Measurements from ENCODE around the gene ABCC8. TPM values are rescaled to one million over a fixed set of nuclear protein-coding genes. Genes with fewer than 3 reads are reported as not detected.

Gene ABCC8
- total RNA-seq, 4 donors from 2014 or later, result 0.23 to 1.9 (median 0.62) TPM; not detected in 1

- Histone ChIP-seq H3K27ac (no peak overlapping the region), H3K9me3 (no peaks in the 10 kb centered on the region), H3K4me1 (no peaks in the 10 kb centered on the region), H3K4me3 (no peak overlapping the region), H3K36me3 (no peaks in the 10 kb centered on the region), H3K27me3 (peaks cover 27% of the 10 kb centered on the region)
- no CpG with 5 or more reads among the region's 12 CpGs for WGBS, 2 donors (ENCODE audit: low coverage in 1 of 2)
- no peak for TF ChIP-seq POLR2A (IDR thresholded peaks at IDR 0.05)
- ATAC-seq, result no peak
These were observed 16.2 kb downstream of the ABCC8 start for GRCh38 chr11:17460406-17460805.

GRCh38 chr11:17459236-17459896, 17.3 kb downstream of the ABCC8 start:
- 36 to 57% methylated on average over 9 of the region's 9 CpGs for WGBS, 2 donors (ENCODE audit: low coverage in 1 of 2)

GRCh38 chr11:17458268-17458667, 18.4 kb downstream of the ABCC8 start:
- ATAC-seq, result no peak
- Histone ChIP-seq H3K36me3 (no peaks in the 10 kb centered on the region), H3K4me1 (no peaks in the 10 kb centered on the region), H3K9me3 (no peaks in the 10 kb centered on the region), H3K27ac (no peak overlapping the region), H3K4me3 (no peak overlapping the region), H3K27me3 (peaks cover 26% of the 10 kb centered on the region)
- TF ChIP-seq CTCF (IDR thresholded peaks at IDR 0.05) (no peak), POLR2A (IDR thresholded peaks at IDR 0.05) (no peak), EP300 (IDR thresholded peaks at IDR 0.05) (no peak), POLR2AphosphoS5 (IDR thresholded peaks at IDR 0.05) (no peak)
- 37 to 50% methylated on average over 6 to 7 of the region's 8 CpGs for WGBS, 2 donors (ENCODE audit: low coverage in 1 of 2)

More at GRCh38 chr11:17459236-17459896, 17.3 kb downstream of the ABCC8 start:
- Histone ChIP-seq H3K4me1 (no peaks in the 10 kb centered on the region), H3K36me3 (no peaks in the 10 kb centered on the region), H3K9me3 (no peaks in the 10 kb centered on the region), H3K4me3 (no peak overlapping the region), H3K27ac (no peak overlapping the region), H3K27me3 (peaks cover 27% of the 10 kb centered on the region)
- no peak for ATAC-seq
- no peak for TF ChIP-seq POLR2A (IDR thresholded peaks at IDR 0.05)
- no peak for TF ChIP-seq CTCF (IDR thresholded peaks at IDR 0.05)
- no peak for TF ChIP-seq POLR2AphosphoS5 (IDR thresholded peaks at IDR 0.05)
- TF ChIP-seq EP300 (IDR thresholded peaks at IDR 0.05), result no peak

GRCh38 chr11:17457396-17458173, 19.1 kb downstream of the ABCC8 start:
- 55 to 61% methylated on average over 5 to 8 of the region's 8 CpGs for WGBS, 2 donors (ENCODE audit: low coverage in 1 of 2)

GRCh38 chr11:17452668-17453067, 24.0 kb downstream of the ABCC8 start:
- Histone ChIP-seq H3K9me3 (no peaks in the 10 kb centered on the region), H3K27me3 (peaks cover 27% of the 10 kb centered on the region), H3K36me3 (no peaks in the 10 kb centered on the region), H3K4me3 (no peak overlapping the region), H3K4me1 (no peaks in the 10 kb centered on the region), H3K27ac (no peak overlapping the region)
- no peak for ATAC-seq
- 38 to 67% methylated on average over 1 to 2 of the region's 2 CpGs for WGBS, 2 donors (ENCODE audit: low coverage in 1 of 2)
- TF ChIP-seq POLR2AphosphoS5 (IDR thresholded peaks at IDR 0.05) (no peak), EP300 (IDR thresholded peaks at IDR 0.05) (no peak)

More at GRCh38 chr11:17457396-17458173, 19.1 kb downstream of the ABCC8 start:
- Histone ChIP-seq H3K27me3 (peaks cover 21% of the 10 kb centered on the region), H3K9me3 (no peaks in the 10 kb centered on the region), H3K36me3 (no peaks in the 10 kb centered on the region), H3K4me3 (no peak overlapping the region), H3K27ac (no peak overlapping the region), H3K4me1 (no peaks in the 10 kb centered on the region)
- TF ChIP-seq CTCF (IDR thresholded peaks at IDR 0.05) (no peak), POLR2A (IDR thresholded peaks at IDR 0.05) (no peak), EP300 (IDR thresholded peaks at IDR 0.05) (no peak), POLR2AphosphoS5 (IDR thresholded peaks at IDR 0.05) (no peak)
- ATAC-seq, result no peak
